GM12878 (cell line): ENCODE data around the gene HOXD1. TPM values are rescaled to one million over a fixed set of nuclear protein-coding genes. Genes with fewer than 3 reads are reported as not detected.

Experiments
- ATAC-seq: fragments of 200-7000 bp; cut with Tn5 transposase; 3 replicates; pipeline ENCODE4 v1.9.1; 2020; ENCODE audit warnings: mild to moderate bottlenecking, moderate library complexity
- BruUV-seq: library from RNA; stranded (reverse); fragments of 400-500 nt; replicated peaks from 2 replicates; lab custom pipeline; 2021; lab: Mats Ljungman, UMichigan
- CTCF ChIA-PET: fragments of 300-600 bp; sonication (Branson Sonifier 250); formaldehyde crosslinking; extraction: SDS; loops from one replicate; lab custom pipeline; 2021; ENCODE audit warnings: inconsistent platforms; lab: Yijun Ruan, JAX
- POLR2A ChIA-PET: fragments of 350-600 bp; formaldehyde crosslinking; extraction: SDS; loops from one replicate; lab custom pipeline; 2021; ENCODE audit warnings: inconsistent platforms; lab: Charles Lee
- RAD21 ChIA-PET: fragments of 300-600 bp; sonication (Branson Sonifier 250); formaldehyde crosslinking; loops from one replicate; lab custom pipeline; 2023; ENCODE audit warnings: antibody characterized with exemption; ENCODE audit not compliant: unreplicated experiment; lab: Charles Lee
- SMC1A ChIA-PET: fragments of 300-600 bp; sonication (Branson Sonifier 250); formaldehyde crosslinking; loops from one replicate; lab custom pipeline; 2023; ENCODE audit not compliant: unreplicated experiment, uncharacterized antibody; lab: Charles Lee
- DNase-seq: peaks from one replicate; pipeline ENCODE4 v3.0.0-alpha.2; 2011; ENCODE audit warnings: low read depth, low spot score
- FAIRE-seq: peaks from 3 replicates; lab custom pipeline; 2011; peaks lifted over from hg19 to GRCh38; lab: Jason Lieb, UNC
- H2AFZ ChIP-seq: 2 replicates; pipeline ENCODE4 v1.6.0; 2011; ENCODE audit warnings: low read depth, low read length, control low read depth; ENCODE audit not compliant: control insufficient read depth
- H3K27ac ChIP-seq: 2 replicates; pipeline ENCODE4 v1.5.1; 2011; ENCODE audit warnings: control low read depth; ENCODE audit not compliant: control insufficient read depth, insufficient read depth
- H3K27me3 ChIP-seq, 2 experiments: replicated peaks in 1 of 2; 2 replicates each; pipeline versions ENCODE4 v1.6.0 to v1.6.1; 2011; ENCODE audit warnings: low read length in 1 of 2; ENCODE audit not compliant: control insufficient read depth in 2 of 2, insufficient read depth in 2 of 2
- H3K36me3 ChIP-seq, 2 experiments: 2 replicates each; pipeline ENCODE4 v1.5.1; 2011; ENCODE audit warnings: low read length in 1 of 2; ENCODE audit not compliant: control insufficient read depth in 2 of 2, insufficient read depth in 2 of 2
- H3K4me1 ChIP-seq: 2 replicates; pipeline ENCODE4 v1.6.1; 2011; ENCODE audit warnings: mild to moderate bottlenecking, low read length, moderate library complexity, mixed read lengths; ENCODE audit not compliant: control insufficient read depth, insufficient read depth
- H3K4me2 ChIP-seq: 2 replicates; pipeline ENCODE4 v1.6.0; 2011; ENCODE audit warnings: control low read depth; ENCODE audit not compliant: control insufficient read depth, insufficient read depth
- H3K4me3 ChIP-seq: fragments of 200-600 bp; sonication (generic); 2 replicates; pipeline ENCODE4 v1.5.1; 2016
- H3K79me2 ChIP-seq: 2 replicates; pipeline ENCODE4 v1.6.0; 2011; ENCODE audit warnings: low read length; ENCODE audit not compliant: control insufficient read depth, insufficient read depth
- H3K9ac ChIP-seq: 2 replicates; pipeline ENCODE4 v1.8.0; 2011; ENCODE audit warnings: low read length, control low read depth, mixed read lengths; ENCODE audit not compliant: control insufficient read depth, insufficient read depth
- H3K9me3 ChIP-seq: replicated peaks from 3 replicates; pipeline ENCODE4 v1.5.1; 2011; ENCODE audit warnings: mild to moderate bottlenecking, low read length; ENCODE audit not compliant: control insufficient read depth, insufficient read depth
- H4K20me1 ChIP-seq: 2 replicates; pipeline ENCODE4 v1.6.0; 2011; ENCODE audit not compliant: control insufficient read depth, insufficient read depth
- BMI1 ChIP-seq: fragments of 450-650 bp; IDR thresholded peaks from 2 replicates; pipeline ENCODE4 v1.6.1; 2016; ENCODE audit warnings: mild to moderate bottlenecking, moderate library complexity, borderline replicate concordance
- EED ChIP-seq: sonication (generic); IDR thresholded peaks from 2 replicates; pipeline ENCODE4 v1.6.1; 2016; ENCODE audit warnings: antibody characterized with exemption, low read depth
- IRF5 ChIP-seq: fragments of 450-650 bp; IDR thresholded peaks from 2 replicates; pipeline ENCODE4 v1.6.1; 2017; ENCODE audit warnings: borderline replicate concordance
- MLLT1 ChIP-seq: fragments of 450-650 bp; IDR thresholded peaks from 2 replicates; pipeline ENCODE4 v1.6.1; 2016; ENCODE audit warnings: mild to moderate bottlenecking
- MYC ChIP-seq: IDR thresholded peaks from 2 replicates; pipeline ENCODE4 v1.6.1; 2011; ENCODE audit warnings: mild to moderate bottlenecking, low read length, moderate library complexity, inconsistent platforms; ENCODE audit not compliant: insufficient read depth, insufficient replicate concordance, insufficient read length, severe bottlenecking
- NFYA ChIP-seq: IDR thresholded peaks from 2 replicates; pipeline ENCODE4 v1.6.1; 2011; ENCODE audit warnings: low read depth, mild to moderate bottlenecking, low read length, improper control_type of control experiment, borderline replicate concordance
- RBBP5 ChIP-seq: fragments of 200-600 bp; sonication (generic); conservative IDR thresholded peaks from 2 replicates; pipeline ENCODE4 v1.6.1; 2016
- WGBS: methylation state at CpG from one replicate; pipeline ENCODE4 v1.1.6; 2016; ENCODE audit warnings: low lambda C conversion rate; ENCODE audit not compliant: insufficient replicate concordance, insufficient coverage; ENCODE audit errors: missing lambda C conversion rate; 5-methylcytosine and 5-hydroxymethylcytosine counted together
- in situ Hi-C: fragments of 300-500 bp; cut with MboI; formaldehyde crosslinking; loops from 9 replicates; pipeline ENCODE4 v1.14.3; 2018; ENCODE audit warnings: mixed read lengths
- intact Hi-C: fragments of 100-400 bp; cut with micrococcal nuclease; formaldehyde crosslinking; loops from one replicate; pipeline ENCODE4 v1.14.2; 2022; ENCODE audit not compliant: unreplicated experiment
- polyA plus RNA-seq, 11 experiments: library from polyadenylated mRNA; depleted of rRNA in 4 of 11; unstranded in 6 of 11; stranded (reverse) in 5 of 11; fragments of >200 nt; fragmentation: Nextera tagmentation in 4 of 11; fragmentation: Illumina TruSeq in 1 of 11; extraction: Ambion mirVana in 4 of 11; extraction: Trizol in 1 of 11; gene quantifications; 1 replicate in 1 of 11; 2 replicates in 10 of 11; pipeline versions ENCODE4 v1.2.1 to v1.2.3, GENCODE V29; 2011 to 2016; ENCODE audit warnings: inconsistent platforms in 2 of 11, missing spikeins in 2 of 11, low read depth in 1 of 11
- total RNA-seq, 4 experiments: library from RNA; depleted of rRNA in 3 of 4; stranded (reverse); fragments of >200 nt in 3 of 4; fragmentation: Illumina TruSeq in 1 of 4; extraction: Trizol in 1 of 4; gene quantifications; 2 replicates each; pipeline versions ENCODE4 v1.2.1 to v1.2.3, GENCODE V29; 2013 to 2021
- TF ChIP-seq, protein P1 (sequence below): IDR thresholded peaks from 2 replicates; pipeline ENCODE4 v1.6.1; 2012; ENCODE audit warnings: mild to moderate bottlenecking, low read depth, low read length
- TF ChIP-seq, protein P2 (sequence below): fragments of 450-650 bp; IDR thresholded peaks from 2 replicates; pipeline ENCODE4 v1.6.1; 2017; ENCODE audit warnings: mild to moderate bottlenecking, moderate library complexity

The HOXD1 gene
- total and polyA plus RNA-seq, 10 of the 15 experiments (the other 5 are each of a cell fraction or from before 2014, with no cell fraction given): not detected

GRCh38 chr2:176173567-176174381, 14.7 kb upstream of the HOXD1 start:
- Histone ChIP-seq H3K4me3 (no peak overlapping the region), H3K27ac (no peak overlapping the region), H3K4me2 (no peak overlapping the region), H4K20me1 (no peaks in the 10 kb centered on the region), H3K36me3 (no peaks in the 10 kb centered on the region; a peak in 1 of 4 replicates), H3K79me2 (no peaks in the 10 kb centered on the region), H3K4me1 (no peaks in the 10 kb centered on the region), H3K9ac (no peak overlapping the region), H3K9me3 (no peaks in the 10 kb centered on the region; the same call in 2 of the 3 replicates), H2AFZ (no peak overlapping the region), H3K27me3 (peaks cover 7 to 34% of the 10 kb centered on the region in 2 experiments)
- no TSS peak for BruUV-seq
- ATAC-seq: no peak
- WGBS: 6% methylated on average over 7 of the region's 7 CpGs
- in situ Hi-C loops (no loop called here), intact Hi-C loops (no loop called here)
- POLR2A ChIA-PET: interaction anchor here (0.5 kb wide), 1 partner anchor 20 kb away, joined by 3 read pairs; no protein-coding TSS in a partner anchor
- RAD21 ChIA-PET: no interaction called here
- CTCF ChIA-PET: interaction anchor here (1.3 kb wide), 1 partner anchor 281 kb away, joined by 4 read pairs; no protein-coding TSS in a partner anchor
- SMC1A ChIA-PET: interaction anchor here (1.1 kb wide), 1 partner anchor 13 kb away, joined by 5 read pairs; no protein-coding TSS in a partner anchor
- no peak for DNase-seq
- FAIRE-seq: no peak
- TF ChIP-seq EED (no peak), MLLT1 (no peak), RBBP5 (no peak), NFYA (no peak), BMI1 (no peak), IRF5 (no peak), MYC (no peak)
- TF ChIP-seq, protein P1, sequence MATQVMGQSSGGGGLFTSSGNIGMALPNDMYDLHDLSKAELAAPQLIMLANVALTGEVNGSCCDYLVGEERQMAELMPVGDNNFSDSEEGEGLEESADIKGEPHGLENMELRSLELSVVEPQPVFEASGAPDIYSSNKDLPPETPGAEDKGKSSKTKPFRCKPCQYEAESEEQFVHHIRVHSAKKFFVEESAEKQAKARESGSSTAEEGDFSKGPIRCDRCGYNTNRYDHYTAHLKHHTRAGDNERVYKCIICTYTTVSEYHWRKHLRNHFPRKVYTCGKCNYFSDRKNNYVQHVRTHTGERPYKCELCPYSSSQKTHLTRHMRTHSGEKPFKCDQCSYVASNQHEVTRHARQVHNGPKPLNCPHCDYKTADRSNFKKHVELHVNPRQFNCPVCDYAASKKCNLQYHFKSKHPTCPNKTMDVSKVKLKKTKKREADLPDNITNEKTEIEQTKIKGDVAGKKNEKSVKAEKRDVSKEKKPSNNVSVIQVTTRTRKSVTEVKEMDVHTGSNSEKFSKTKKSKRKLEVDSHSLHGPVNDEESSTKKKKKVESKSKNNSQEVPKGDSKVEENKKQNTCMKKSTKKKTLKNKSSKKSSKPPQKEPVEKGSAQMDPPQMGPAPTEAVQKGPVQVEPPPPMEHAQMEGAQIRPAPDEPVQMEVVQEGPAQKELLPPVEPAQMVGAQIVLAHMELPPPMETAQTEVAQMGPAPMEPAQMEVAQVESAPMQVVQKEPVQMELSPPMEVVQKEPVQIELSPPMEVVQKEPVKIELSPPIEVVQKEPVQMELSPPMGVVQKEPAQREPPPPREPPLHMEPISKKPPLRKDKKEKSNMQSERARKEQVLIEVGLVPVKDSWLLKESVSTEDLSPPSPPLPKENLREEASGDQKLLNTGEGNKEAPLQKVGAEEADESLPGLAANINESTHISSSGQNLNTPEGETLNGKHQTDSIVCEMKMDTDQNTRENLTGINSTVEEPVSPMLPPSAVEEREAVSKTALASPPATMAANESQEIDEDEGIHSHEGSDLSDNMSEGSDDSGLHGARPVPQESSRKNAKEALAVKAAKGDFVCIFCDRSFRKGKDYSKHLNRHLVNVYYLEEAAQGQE: no peak
- TF ChIP-seq, protein P2, sequence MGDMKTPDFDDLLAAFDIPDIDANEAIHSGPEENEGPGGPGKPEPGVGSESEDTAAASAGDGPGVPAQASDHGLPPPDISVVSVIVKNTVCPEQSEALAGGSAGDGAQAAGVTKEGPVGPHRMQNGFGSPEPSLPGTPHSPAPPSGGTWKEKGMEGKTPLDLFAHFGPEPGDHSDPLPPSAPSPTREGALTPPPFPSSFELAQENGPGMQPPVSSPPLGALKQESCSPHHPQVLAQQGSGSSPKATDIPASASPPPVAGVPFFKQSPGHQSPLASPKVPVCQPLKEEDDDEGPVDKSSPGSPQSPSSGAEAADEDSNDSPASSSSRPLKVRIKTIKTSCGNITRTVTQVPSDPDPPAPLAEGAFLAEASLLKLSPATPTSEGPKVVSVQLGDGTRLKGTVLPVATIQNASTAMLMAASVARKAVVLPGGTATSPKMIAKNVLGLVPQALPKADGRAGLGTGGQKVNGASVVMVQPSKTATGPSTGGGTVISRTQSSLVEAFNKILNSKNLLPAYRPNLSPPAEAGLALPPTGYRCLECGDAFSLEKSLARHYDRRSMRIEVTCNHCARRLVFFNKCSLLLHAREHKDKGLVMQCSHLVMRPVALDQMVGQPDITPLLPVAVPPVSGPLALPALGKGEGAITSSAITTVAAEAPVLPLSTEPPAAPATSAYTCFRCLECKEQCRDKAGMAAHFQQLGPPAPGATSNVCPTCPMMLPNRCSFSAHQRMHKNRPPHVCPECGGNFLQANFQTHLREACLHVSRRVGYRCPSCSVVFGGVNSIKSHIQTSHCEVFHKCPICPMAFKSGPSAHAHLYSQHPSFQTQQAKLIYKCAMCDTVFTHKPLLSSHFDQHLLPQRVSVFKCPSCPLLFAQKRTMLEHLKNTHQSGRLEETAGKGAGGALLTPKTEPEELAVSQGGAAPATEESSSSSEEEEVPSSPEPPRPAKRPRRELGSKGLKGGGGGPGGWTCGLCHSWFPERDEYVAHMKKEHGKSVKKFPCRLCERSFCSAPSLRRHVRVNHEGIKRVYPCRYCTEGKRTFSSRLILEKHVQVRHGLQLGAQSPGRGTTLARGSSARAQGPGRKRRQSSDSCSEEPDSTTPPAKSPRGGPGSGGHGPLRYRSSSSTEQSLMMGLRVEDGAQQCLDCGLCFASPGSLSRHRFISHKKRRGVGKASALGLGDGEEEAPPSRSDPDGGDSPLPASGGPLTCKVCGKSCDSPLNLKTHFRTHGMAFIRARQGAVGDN: no peak
